ENCODE data around the gene UST.

GRCh38 chr6:149086363-149086762 lies 339.5 kb downstream of the UST start:
- no peak for TF ChIP-seq CTCF (conservative IDR thresholded peaks at IDR 0.05; ENCODE audit: low read depth, low read length)
- no peak for TF ChIP-seq EZH2 (IDR thresholded peaks at IDR 0.05; ENCODE audit: low read length, unreplicated experiment)
